ENCODE data around the gene SH3D21.

Gene SH3D21

DNA sequence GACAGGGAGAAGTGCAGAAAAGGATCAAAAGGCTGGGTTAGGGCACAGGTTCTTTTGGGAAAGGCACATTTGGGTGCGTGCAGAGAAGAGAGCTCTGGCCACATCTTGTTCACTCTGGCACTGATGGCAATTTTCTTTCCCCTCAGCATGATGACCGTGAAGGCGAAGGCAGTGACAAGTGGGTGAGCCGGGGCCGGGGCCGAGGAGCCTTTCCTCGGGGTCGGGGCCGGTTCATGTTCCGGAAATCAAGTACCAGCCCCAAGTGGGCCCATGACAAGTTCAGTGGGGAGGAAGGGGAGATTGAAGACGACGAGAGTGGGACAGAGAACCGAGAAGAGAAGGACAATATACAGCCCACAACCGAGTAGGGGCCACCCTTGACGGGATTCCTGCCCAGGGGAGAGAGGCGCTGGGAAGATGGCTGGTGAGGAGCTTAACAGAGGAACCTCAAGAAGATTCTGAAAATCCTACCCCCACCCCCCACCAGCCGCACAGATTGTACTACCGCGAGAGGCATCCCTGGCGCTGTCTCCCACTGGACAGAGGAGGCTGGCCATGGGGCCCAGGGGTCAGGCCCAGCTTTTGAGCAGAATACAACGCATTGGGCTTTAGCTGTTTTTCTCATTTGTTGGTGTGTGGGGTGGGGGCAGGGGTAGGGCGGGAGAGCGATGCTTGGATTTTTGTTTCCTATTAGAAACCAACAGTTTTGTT lies 2.4 kb upstream of the SH3D21 start:
- no peak for DNase-seq (ENCODE audit: low read depth in 2 of 2)

GRCh38 chr1:36304521-36304920 lies 1.6 kb upstream of the SH3D21 start:
- DNase-seq (ENCODE audit: low read depth in 2 of 2): no peak

DNA sequence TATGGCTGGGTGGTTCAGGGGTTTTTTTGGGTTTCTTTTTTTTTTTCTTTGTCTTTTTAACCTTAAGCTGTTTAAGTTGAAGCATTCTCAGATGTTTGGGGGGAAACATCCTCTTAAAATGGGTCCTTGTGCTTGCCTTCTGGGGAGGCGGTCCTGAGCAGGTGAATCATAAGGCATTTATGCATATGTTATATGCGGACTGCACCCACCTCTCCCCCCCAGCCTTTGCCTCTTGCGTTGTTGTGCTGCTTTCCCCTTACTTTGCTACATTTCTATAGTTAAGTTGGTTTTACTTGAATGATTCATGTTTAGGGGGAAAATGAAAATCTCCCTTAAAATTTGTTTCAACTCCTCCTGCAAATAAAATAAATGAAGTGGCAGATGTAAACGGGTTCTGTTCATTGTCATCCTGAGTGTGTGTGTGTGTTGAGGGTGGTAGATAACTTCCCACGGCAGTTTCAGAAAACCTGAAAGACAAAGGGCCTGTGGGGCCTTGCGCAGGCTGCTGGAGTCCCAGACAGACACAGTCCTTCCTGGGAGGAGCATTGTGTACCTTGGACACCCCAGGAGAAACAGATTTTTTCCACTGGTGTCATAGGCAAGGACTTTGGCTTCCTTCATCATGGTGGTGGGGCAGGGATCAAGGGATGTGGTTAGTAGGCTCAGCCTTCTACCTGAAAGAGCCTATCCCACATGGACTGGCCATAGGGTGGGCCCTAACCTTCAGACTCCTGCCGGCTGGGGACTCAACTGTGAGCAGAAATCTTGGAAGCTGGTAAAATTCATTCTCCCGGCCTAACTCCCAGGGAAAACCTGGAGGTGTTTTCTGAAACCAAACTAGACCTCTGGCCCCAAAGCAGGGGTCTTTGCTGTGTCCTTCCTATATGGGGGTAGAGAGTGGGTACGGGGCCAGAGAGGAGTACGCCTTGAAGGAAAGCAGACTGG lies 926 bp upstream of the SH3D21 start:
- DNase-seq (ENCODE audit: low read depth in 2 of 2): no peak

DNA sequence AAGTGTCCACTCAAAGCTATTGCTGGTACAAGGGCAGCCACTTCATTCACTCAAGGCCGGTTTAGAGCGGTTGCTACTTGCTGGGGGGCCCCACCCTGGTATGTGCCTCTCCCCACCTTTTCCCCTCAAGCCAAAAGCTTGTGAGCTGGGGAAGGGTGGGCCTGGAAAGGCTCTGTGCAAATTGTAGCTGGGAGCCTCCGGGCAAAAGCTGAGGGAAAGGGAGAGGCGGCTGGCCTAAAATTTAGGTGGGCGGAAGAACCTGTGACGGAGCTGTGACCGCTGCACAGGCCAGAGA lies 306 bp upstream of the SH3D21 start:
- no peak for DNase-seq (ENCODE audit: low read depth in 2 of 2)

- DNase-seq (ENCODE audit: low read depth in 2 of 2): peak; percentile 61 to 70
These were observed 811 bp downstream of the SH3D21 start for GRCh38 chr1:36306902-36307456.

DNA sequence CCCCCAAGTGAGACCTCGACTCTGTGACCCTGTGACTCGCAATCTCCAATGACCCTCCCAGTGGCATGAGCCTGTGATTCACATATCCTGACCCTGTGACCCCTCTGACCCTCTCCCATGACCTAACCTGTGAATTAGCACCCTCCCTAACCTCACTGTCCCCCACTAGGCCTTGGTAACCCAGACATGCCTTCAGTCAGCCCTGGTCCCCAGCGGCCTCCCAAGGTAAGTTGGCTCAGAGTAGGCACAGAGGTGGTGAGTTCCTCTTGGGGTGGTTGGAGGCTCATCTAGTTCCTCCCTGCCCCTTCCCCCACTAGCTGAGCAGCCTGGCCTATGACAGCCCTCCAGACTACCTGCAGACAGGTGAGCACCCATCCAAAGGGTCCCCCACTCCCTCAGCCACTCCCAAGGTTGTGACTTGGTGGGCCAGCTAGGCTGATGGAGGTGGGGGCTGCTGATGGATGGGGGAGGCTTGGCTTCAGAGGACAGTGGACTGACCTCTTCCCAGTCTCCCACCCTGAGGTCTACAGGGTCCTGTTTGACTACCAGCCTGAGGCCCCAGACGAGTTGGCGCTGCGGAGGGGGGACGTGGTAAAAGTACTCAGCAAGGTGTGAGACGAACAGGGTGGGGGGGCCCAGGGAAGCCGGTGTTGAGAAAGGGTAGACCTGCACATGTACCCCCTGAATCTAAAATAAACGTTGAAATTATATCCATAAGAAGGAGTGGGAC lies 1.6 kb downstream of the SH3D21 start:
- DNase-seq (ENCODE audit: low read depth in 2 of 2): no peak

DNA sequence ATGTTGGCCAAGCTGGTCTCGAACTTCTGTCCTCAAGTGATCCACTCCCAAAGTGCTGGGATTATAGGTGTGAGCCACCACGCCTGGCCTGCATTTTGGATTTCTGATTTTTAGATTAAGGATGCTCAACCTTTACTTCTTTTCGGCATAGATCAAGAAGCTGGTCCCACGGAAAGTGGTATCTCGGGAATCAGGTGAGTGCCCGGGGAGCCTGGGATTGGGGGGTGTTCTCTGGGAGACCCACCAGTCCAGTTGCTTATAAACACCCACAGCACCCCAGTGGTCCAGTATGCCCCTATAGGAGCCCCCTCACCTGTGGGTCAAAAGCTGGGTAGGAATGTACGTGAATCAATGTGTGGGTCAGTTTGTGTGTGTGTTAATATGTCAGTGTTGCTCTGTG lies 3.2 kb downstream of the SH3D21 start:
- no peak for DNase-seq (ENCODE audit: low read depth in 2 of 2)

DNA sequence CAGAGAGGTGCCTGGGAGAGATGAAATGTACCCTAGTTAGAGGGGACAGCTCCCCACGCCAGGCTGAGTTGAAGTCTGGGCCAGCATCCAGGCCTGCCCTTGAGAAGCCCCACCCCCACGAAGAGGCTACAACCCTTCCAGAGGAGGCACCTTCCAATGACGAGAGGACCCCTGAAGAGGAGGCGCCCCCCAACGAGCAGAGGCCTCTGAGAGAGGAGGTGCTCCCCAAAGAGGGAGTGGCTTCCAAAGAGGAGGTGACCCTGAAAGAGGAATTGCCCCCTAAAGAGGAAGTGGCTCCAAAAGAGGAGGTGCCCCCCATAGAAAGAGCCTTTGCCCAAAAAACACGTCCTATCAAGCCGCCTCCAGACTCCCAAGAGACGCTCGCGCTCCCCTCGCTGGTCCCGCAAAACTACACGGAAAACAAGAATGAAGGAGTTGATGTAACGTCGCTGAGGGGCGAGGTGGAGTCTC lies 14.2 kb downstream of the SH3D21 start:
- DNase-seq (ENCODE audit: low read depth in 2 of 2): no peak

DNA sequence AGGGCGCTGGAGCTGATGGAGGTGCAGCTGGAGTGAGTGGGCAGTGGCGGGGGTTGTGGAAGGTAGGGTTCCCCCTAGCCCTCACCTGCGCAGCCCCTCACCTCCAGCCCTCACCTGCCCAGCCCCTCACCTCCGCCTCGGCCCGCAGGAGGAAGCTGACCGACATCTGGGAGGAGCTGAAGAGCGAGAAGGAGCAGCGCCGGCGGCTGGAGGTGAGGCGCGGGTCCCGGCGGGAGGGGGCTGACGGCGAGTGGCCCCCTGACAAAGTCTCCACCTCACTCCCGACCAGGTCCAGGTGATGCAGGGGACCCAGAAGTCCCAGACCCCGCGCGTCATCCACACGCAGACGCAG lies 14.6 kb downstream of the SH3D21 start:
- no peak for DNase-seq (ENCODE audit: low read depth in 2 of 2)

DNA sequence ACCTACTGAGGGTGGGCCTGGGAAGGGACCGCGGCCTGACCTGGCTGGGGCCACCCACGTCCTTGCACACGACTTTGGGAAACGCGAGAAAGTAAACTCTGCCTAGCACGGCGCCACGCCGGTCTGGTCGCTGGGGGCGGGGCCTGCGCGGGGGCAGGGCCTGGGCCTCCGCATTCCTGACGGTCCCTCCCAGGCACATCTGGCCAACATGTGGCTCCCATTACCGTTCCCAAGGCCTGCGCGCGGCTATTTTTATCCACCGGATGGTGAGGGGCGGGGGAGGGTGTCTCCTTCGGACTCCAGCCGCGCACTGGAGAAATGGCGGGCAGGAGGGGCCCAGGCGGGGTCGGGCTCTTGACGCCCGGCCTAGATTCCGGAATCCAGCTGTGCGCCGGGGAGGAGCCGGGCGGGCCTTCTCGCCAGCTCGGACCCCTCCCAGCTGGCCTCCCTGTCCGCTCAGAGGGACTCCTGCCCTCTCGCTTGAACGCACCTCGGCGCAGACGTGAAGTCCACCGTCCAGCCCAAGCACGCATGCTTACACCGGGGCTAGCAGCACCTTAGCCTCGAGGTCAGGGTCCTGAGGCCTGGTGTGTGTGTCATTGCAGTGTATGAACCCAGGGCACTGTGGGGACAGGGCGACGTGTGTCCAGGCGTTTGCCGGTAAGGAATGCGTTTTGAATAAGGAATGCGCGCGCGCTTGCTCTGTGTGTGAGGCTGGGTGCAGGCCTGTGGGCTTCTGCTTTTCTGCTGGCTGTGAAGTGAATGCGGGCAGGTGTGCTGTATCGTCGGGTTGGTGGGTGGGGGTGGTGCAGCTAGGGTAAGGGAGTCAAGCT lies 15.2 kb downstream of the SH3D21 start:
- peak; percentile 90 for DNase-seq (ENCODE audit: low read depth in 2 of 2)

DNA sequence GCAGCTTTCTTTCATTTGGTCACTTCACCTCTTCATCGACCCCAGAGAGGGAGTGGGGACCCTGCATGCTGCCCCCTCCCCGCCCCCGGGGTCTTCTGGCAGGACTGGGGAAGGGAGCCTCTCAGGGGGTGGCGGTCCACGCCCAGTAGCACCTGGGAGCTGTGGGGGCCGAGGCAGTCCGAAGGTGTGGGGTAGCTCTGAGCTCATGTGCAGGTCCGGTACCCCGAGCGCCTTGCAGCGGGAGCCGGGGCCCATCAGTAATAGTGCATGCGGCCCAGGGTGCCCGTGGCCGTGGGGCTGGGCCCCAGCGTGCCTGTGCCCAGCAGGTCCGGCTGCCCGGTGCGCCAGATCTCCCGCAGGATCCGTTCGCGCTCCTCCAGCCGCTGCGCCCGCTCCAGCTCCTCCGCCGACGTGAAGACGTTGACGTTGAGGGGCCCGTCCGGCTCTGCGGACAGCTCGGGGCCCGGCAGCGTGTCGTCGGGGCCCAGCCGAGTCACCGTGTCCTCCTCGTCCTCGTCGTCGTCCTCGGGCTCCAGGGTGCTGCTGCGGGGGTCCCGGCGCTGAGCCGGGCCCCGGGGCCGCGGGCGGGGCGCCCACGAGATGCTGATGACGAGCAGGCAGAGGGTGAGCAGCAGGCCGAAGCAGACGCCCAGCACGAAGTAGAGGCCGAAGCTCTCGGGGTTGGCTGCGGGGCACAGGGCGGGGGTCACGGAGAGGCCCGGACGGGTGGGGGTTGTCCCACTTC lies 16.0 kb downstream of the SH3D21 start:
- no peak for DNase-seq (ENCODE audit: low read depth in 2 of 2)

DNA sequence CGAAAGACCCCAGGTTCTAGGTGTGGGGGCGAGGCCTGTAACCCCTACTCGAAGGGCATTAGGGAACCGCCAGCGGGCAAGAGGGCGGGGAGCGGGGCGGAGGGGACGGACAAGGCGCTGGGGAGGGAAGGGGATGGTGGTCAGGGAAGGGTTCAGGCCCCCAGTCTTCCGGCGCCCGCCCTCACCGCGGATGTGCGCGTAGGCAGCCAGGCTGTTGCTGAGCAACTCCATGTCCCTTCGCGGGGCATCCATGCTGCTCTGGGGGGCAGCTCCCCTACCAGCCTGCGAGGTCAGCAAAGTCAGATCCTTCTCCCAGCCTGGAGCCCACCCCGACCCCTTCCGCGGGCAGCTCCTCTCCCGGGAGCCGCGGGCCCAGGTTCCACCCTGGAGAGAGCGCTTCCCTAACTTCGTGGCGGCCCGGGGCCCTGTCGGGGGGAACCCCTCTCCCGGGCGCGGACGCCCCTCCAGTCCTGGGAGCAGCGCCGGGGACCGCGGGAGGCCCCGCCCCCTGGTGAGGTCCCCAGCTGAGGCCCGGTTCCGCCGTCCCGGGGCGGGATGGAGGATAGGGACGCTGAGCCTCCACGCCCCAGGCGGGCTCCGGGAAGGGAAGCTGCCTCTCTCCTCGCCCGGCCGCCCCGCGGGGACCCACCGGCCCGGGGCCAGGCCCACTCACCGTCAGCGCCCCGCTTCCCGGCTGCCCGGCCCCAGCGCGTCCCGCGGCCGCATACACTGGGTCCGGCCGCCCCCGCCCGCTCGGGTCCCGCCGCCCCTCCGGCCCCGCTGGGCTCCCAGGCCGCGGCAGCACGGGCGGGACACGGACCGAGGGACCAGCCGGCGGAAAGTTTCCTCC lies 16.8 kb downstream of the SH3D21 start:
- DNase-seq (ENCODE audit: low read depth in 2 of 2): no peak

GRCh38 chr1:36323636-36324352 lies 17.6 kb downstream of the SH3D21 start, which contains the start of gene EVA1B:
TSS of gene EVA1B (minus strand) at chr1:36323645. CDS start at chr1:36323037, 608 bp downstream.
- DNase-seq (ENCODE audit: low read depth in 2 of 2): peak; percentile 55

DNA sequence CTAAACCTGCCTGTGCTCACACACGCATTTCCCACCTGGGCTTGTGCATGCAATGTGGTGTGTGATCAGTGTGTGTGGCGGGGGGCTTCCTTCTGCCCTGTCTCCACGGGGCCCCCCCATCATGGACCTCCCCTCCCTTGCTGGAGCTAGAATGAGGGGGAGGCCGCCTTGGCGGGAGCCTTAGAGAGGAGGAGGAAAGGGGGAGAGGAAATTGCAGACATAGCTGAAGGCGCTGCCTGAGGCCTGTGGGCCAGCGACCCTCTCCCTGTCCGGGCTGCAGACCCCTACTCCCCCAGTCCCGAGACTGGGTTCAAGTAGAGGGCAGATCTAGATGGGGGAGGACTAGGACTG lies 18.2 kb downstream of the SH3D21 start:
- DNase-seq (ENCODE audit: low read depth in 2 of 2): no peak

DNA sequence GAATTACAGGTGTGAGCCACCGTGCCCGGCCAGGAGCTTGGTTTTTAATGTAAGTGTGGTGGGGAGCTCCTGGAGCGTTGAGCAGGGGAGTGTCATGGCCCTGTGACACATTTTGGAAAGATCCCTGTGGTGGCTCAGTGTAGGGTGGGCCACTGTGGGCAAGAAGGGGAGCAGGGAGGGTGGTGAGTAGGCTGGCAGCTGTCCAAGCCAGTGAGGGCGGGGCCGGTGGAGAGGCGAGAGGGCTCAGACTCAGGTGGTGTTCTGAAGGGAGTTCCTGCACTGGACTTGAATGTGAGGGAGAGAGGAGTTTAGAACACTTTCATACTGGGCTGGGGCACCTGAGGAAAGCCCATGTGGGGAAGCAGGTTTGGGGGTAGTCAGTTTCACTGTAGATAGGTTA lies 20.3 kb downstream of the SH3D21 start:
- no peak for DNase-seq (ENCODE audit: low read depth in 2 of 2)

- DNase-seq (ENCODE audit: low read depth in 2 of 2): no peak
These were observed 21.4 kb downstream of the SH3D21 start for GRCh38 chr1:36327421-36328087.

DNA sequence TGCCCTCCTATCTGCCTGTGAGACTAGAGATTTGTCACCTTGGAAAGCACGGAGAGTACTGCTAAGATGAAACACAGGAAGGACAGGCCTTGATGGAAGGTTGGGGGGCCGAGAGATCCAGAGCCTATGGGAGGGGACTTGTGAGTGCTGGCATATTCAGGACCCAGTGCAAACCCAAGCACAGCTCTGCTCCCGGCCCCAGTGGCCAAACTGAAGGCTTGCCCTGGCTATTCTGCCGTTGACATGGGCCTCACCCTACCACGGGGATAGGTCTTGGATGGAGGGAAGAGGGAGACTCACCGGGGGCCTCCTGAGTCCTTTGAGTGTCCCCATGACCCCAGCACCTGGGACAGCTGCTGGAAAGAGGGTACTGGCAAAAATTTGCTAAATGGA lies 21.9 kb downstream of the SH3D21 start:
- DNase-seq (ENCODE audit: low read depth in 2 of 2): no peak

GRCh38 chr1:36328713-36329112 lies 22.5 kb downstream of the SH3D21 start:
- DNase-seq (ENCODE audit: low read depth in 2 of 2): no peak
